Pancreas (tissue), 10 donors: ENCODE results near the gene GDPGP1. TPM values are rescaled to one million over a fixed set of nuclear protein-coding genes. Genes with fewer than 3 reads are reported as not detected.

Source experiments
- ATAC-seq, 4 donors: fragments of 200-7000 bp; cut with Tn5 transposase; one replicate each; pipeline versions ENCODE4 v1.8.0 to v1.9.1; 2020; ENCODE audit warnings: mild to moderate bottlenecking in 4 of 4, moderate library complexity in 4 of 4
- DNase-seq, 6 donors: peaks; one replicate each; pipeline ENCODE4 v3.0.0-alpha.2; 2020
- FAIRE-seq: peaks from 2 replicates; lab custom pipeline; 2012; peaks lifted over from hg19 to GRCh38; lab: Jason Lieb, UNC
- H3K27ac ChIP-seq, 4 donors: fragments of 200-600 bp; sonication (generic); 1 replicate in 3 of 4; 2 replicates in 1 of 4; pipeline versions ENCODE4 v1.5.0 to v1.8.0; 2020
- H3K27me3 ChIP-seq, 4 donors: fragments of 200-600 bp; one replicate each; pipeline ENCODE4 v1.8.0; 2021
- H3K36me3 ChIP-seq, 3 donors: fragments of 200-600 bp; sonication (generic) in 1 of 3; one replicate each; pipeline versions ENCODE4 v1.5.0 to v1.8.0; 2020 to 2021
- H3K4me1 ChIP-seq, 3 donors: fragments of 200-600 bp; one replicate each; pipeline ENCODE4 v1.8.0; 2021
- H3K4me3 ChIP-seq, 4 donors: fragments of 200-600 bp; sonication (generic) in 2 of 4; one replicate each; pipeline versions ENCODE4 v1.5.0 to v1.8.0; 2020 to 2021
- H3K9me3 ChIP-seq, 4 donors: fragments of 200-600 bp; one replicate each; pipeline ENCODE4 v1.8.0; 2021
- WGBS, 2 donors: extraction: QIAGEN DNeasy Blood & Tissue Kit; methylation state at CpG; one replicate each; pipeline ENCODE4 v1.1.7; 2013; 5-methylcytosine and 5-hydroxymethylcytosine counted together
- intact Hi-C, 3 donors: fragments of 100-400 bp; cut with DNase I; formaldehyde crosslinking; loops; one replicate each; pipeline versions ENCODE4 v1.11.1 to v1.14.2; 2022
- polyA plus RNA-seq, 2 donors: library from polyadenylated mRNA; stranded (reverse); fragments of 200-250 nt; gene quantifications; one replicate each; pipeline ENCODE4 v1.2.3, GENCODE V29; 2013
- total RNA-seq, 6 donors: library from RNA; stranded (reverse); fragmentation: NEBNext Ultra II Directional in 4 of 6; extraction: Animal tissue kit (Norgen Biotek cat#: 25700) in 4 of 6; gene quantifications; one replicate each; pipeline versions ENCODE4 v1.2.1 to v1.2.4, GENCODE V29; 2021 to 2023
- TF ChIP-seq, protein P1 (sequence below), 4 donors: fragments of 200-600 bp; sonication (generic) in 3 of 4; IDR thresholded peaks; one replicate each; pipeline versions ENCODE4 v1.5.0 to v1.8.0; 2021; ENCODE audit warnings: antibody characterized with exemption in 4 of 4
- donor health status: healthy with polysubstance abuse.
- donor health status: DM: no; HTN: no; CAD: no; lungs with moderate emphysema.
- donor health status: DM: no; HTN: no; CAD: no.
- donor health status: control.
- donor health status: control.
- donor health status: Bipolar disorder and iron deficiency.
- donor health status: DM: yes; HTN: yes; CAD: no.
- donor health status: DM: no; HTN: no; CAD: no.
- donor health status: DM: no; HTN: no; CAD: no.
- donor health status: DM: yes; HTN: yes; CAD: no.

GDPGP1 gene
- total and polyA plus RNA-seq, 8 donors, result 2.0 to 7.0 (median 3.4) TPM

GRCh38 chr15:90201130-90201943, 32.7 kb upstream of the GDPGP1 start, which contains the start of gene SEMA4B:
SEMA4B (plus strand) TSS chr15:90201330; CDS start chr15:90201579, 249 bp downstream.
- Histone ChIP-seq H3K27me3 (no peaks in the 10 kb centered on the region), H3K36me3 (no peaks in the 10 kb centered on the region), H3K27ac (peak within 1 kb of the TSS; percentile 37 to 80 (median 78)), H3K9me3 (no peaks in the 10 kb centered on the region), H3K4me1 (peaks cover 6 to 11% (median 10%) of the 10 kb centered on the region in 3 donors), H3K4me3 (peak within 1 kb of the TSS; percentile 72 to 97 (median 86))
- DNase-seq (peak; percentile 71 to 89 (median 80)), ATAC-seq (peak; percentile 89 to 93 (median 92)), FAIRE-seq (no peak)
- WGBS, 2 donors, result 0% methylated on average over 63 to 88 of the region's 88 CpGs
- TF ChIP-seq, protein P1, sequence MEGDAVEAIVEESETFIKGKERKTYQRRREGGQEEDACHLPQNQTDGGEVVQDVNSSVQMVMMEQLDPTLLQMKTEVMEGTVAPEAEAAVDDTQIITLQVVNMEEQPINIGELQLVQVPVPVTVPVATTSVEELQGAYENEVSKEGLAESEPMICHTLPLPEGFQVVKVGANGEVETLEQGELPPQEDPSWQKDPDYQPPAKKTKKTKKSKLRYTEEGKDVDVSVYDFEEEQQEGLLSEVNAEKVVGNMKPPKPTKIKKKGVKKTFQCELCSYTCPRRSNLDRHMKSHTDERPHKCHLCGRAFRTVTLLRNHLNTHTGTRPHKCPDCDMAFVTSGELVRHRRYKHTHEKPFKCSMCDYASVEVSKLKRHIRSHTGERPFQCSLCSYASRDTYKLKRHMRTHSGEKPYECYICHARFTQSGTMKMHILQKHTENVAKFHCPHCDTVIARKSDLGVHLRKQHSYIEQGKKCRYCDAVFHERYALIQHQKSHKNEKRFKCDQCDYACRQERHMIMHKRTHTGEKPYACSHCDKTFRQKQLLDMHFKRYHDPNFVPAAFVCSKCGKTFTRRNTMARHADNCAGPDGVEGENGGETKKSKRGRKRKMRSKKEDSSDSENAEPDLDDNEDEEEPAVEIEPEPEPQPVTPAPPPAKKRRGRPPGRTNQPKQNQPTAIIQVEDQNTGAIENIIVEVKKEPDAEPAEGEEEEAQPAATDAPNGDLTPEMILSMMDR (IDR thresholded peaks at IDR 0.05), result no peak
- intact Hi-C loops, result no loop called here

DNA sequence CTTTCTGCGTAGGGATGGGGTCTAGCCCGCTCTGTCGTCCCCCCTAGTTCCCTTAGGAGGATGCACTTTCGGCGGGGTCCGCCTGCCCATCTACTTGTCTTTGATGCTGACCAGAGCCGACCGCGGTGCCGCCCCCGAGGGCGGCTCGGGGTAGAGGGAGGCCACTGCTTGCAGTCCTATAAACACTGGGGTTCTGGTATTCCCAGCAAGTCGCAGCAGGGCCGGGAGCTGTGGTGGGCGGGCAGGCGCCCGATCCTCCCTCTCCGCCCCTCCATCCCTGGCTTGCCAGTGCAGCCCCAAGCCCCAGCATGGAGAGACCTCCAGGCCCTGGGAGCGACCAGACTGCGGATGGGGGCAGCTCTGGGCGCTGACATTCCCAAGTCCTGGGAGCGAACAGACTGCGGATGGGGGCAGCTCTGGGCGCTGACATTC, 32.0 kb upstream of the GDPGP1 start:
- H3K27ac ChIP-seq, result peak overlapping the region in 3 of 4 donors; percentile 37 to 80 (median 80)
- DNase-seq (peak in 1 of 6 donors; percentile 74), FAIRE-seq (no peak), ATAC-seq (peak; percentile 14 to 31 (median 22))
- no peaks in the 10 kb centered on the region for H3K27me3 ChIP-seq
- TF ChIP-seq, protein P1 (IDR thresholded peaks at IDR 0.05), result no peak
- no peaks in the 10 kb centered on the region for H3K9me3 ChIP-seq
- peaks cover 6 to 11% (median 10%) of the 10 kb centered on the region in 3 donors for H3K4me1 ChIP-seq
- intact Hi-C loops, result no loop called here
- 14 to 16% methylated on average over 21 to 25 of the region's 25 CpGs for WGBS, 2 donors
- peak overlapping the region; percentile 72 to 97 (median 86) for H3K4me3 ChIP-seq
- no peaks in the 10 kb centered on the region for H3K36me3 ChIP-seq

GRCh38 chr15:90202929-90203328, 31.1 kb upstream of the GDPGP1 start:
- WGBS, 2 donors, result 80 to 83% methylated on average over 4 of the region's 4 CpGs
- H3K4me3 ChIP-seq, result peak overlapping the region in 1 of 4 donors; percentile 78
- peaks cover 6 to 11% (median 10%) of the 10 kb centered on the region in 3 donors for H3K4me1 ChIP-seq
- no peaks in the 10 kb centered on the region for H3K9me3 ChIP-seq
- H3K36me3 ChIP-seq, result no peaks in the 10 kb centered on the region
- no peak overlapping the region for H3K27ac ChIP-seq
- H3K27me3 ChIP-seq, result no peaks in the 10 kb centered on the region
- ATAC-seq (no peak), FAIRE-seq (no peak), DNase-seq (no peak)
- intact Hi-C loops, result no loop called here
- TF ChIP-seq, protein P1 (IDR thresholded peaks at IDR 0.05), result no peak

GRCh38 chr15:90203473-90203872, 30.5 kb upstream of the GDPGP1 start:
- FAIRE-seq, result no peak
- H3K27me3 ChIP-seq, result no peaks in the 10 kb centered on the region
- intact Hi-C loops, result no loop called here
- H3K4me1 ChIP-seq, result peaks cover 6 to 11% (median 10%) of the 10 kb centered on the region in 3 donors
- 93 to 99% methylated on average over 7 of the region's 7 CpGs for WGBS, 2 donors
- no peak overlapping the region for H3K4me3 ChIP-seq
- H3K27ac ChIP-seq, result no peak overlapping the region
- H3K36me3 ChIP-seq, result no peaks in the 10 kb centered on the region
- no peaks in the 10 kb centered on the region for H3K9me3 ChIP-seq
- ATAC-seq, result no peak
- peak in 1 of 6 donors; percentile 12 for DNase-seq
- TF ChIP-seq, protein P1 (IDR thresholded peaks at IDR 0.05), result no peak
